ENCODE results near the gene SMARCC2.
A peak's percentile ranks its signal among the peaks of the same experiment; 100 is the strongest.

Gene SMARCC2

DNA sequence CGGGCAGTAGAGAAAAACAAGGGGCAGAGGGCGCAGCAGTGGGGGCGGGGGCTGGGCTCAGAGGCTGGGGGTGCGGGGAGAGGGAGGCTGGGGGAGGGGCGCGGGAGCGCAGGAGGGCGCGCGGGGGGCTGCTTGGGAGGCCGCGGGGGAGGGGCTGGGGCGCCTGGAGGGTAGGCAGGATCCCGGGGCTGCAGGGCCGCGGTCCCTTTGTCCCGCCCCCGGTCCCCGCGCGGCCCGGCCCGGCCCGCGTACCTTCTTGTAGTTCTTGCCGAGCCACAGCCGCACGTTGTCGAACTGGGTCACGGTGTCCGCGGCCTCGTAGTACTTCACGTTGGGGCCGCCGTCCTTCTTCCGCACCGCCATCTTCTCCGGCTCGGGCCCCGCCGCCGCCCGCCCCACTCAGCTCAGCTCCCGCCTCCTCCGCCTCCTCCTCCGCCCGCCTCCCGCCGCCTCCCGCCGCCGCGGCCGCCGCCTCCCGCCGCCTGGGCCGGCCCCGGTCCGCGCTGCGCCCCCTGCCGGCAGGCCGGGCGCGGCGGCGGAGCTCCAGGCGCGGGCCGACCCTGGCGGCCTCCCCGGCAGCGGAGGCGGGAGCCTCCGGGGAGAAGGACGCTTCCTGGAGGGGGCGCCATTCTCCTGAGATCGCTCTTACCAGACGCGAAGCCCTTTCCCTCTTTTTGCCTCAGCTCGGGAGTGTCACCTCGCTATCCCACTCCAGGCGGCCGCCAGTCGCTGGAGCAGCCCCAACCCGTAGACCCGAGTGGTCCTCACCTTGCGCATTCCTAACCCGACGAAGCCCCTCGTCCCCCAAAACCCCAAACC lies at the start of gene SMARCC2:
TSS of gene SMARCC2 (minus strand) at position 385 of the 819 bp plus-strand sequence. CDS start at position 363, 22 bp downstream.
- 0 out of 2 replicates have a peak, but pooled peaks have one; percentile 35 for TF ChIP-seq EGR1 (IDR thresholded peaks at IDR 0.05)
- TF ChIP-seq FOXM1 (IDR thresholded peaks at IDR 0.05; ENCODE audit: borderline replicate concordance, low read depth): no peak
- TF ChIP-seq, protein P1, sequence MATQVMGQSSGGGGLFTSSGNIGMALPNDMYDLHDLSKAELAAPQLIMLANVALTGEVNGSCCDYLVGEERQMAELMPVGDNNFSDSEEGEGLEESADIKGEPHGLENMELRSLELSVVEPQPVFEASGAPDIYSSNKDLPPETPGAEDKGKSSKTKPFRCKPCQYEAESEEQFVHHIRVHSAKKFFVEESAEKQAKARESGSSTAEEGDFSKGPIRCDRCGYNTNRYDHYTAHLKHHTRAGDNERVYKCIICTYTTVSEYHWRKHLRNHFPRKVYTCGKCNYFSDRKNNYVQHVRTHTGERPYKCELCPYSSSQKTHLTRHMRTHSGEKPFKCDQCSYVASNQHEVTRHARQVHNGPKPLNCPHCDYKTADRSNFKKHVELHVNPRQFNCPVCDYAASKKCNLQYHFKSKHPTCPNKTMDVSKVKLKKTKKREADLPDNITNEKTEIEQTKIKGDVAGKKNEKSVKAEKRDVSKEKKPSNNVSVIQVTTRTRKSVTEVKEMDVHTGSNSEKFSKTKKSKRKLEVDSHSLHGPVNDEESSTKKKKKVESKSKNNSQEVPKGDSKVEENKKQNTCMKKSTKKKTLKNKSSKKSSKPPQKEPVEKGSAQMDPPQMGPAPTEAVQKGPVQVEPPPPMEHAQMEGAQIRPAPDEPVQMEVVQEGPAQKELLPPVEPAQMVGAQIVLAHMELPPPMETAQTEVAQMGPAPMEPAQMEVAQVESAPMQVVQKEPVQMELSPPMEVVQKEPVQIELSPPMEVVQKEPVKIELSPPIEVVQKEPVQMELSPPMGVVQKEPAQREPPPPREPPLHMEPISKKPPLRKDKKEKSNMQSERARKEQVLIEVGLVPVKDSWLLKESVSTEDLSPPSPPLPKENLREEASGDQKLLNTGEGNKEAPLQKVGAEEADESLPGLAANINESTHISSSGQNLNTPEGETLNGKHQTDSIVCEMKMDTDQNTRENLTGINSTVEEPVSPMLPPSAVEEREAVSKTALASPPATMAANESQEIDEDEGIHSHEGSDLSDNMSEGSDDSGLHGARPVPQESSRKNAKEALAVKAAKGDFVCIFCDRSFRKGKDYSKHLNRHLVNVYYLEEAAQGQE (IDR thresholded peaks at IDR 0.05; ENCODE audit: low read depth): no peak
- no peak for TF ChIP-seq TEAD4 (IDR thresholded peaks at IDR 0.05)
- TF ChIP-seq, protein P2, sequence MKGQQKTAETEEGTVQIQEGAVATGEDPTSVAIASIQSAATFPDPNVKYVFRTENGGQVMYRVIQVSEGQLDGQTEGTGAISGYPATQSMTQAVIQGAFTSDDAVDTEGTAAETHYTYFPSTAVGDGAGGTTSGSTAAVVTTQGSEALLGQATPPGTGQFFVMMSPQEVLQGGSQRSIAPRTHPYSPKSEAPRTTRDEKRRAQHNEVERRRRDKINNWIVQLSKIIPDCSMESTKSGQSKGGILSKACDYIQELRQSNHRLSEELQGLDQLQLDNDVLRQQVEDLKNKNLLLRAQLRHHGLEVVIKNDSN (IDR thresholded peaks at IDR 0.05): no peak
- no peak for TF ChIP-seq CREB1 (IDR thresholded peaks at IDR 0.05; ENCODE audit: low read depth)
- no peak for TF ChIP-seq CEBPB (IDR thresholded peaks at IDR 0.05)
- TF ChIP-seq YY1 (IDR thresholded peaks at IDR 0.05; ENCODE audit: low read depth): peak; percentile 88
- peak; percentile 47 for TF ChIP-seq RAD21 (IDR thresholded peaks at IDR 0.05; ENCODE audit: low read depth)
- no peak for TF ChIP-seq TCF12 (IDR thresholded peaks at IDR 0.05; ENCODE audit: low read depth)
- TF ChIP-seq, protein P3, sequence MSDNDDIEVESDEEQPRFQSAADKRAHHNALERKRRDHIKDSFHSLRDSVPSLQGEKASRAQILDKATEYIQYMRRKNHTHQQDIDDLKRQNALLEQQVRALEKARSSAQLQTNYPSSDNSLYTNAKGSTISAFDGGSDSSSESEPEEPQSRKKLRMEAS (IDR thresholded peaks at IDR 0.05): no peak; the same call in none of the 2 replicates
- TF ChIP-seq NFIC (IDR thresholded peaks at IDR 0.05): no peak
- peak; percentile 20; the same call in 1 of the 2 replicates for TF ChIP-seq EP300 (IDR thresholded peaks at IDR 0.05; ENCODE audit: borderline replicate concordance)
- TF ChIP-seq ZBTB7A (IDR thresholded peaks at IDR 0.05; ENCODE audit: low read depth): peak; percentile 43; the same call in 1 of the 2 replicates
- TF ChIP-seq TAF1 (IDR thresholded peaks at IDR 0.05; ENCODE audit: low read depth): peak; percentile 64; the same call in 1 of the 2 replicates

DNA sequence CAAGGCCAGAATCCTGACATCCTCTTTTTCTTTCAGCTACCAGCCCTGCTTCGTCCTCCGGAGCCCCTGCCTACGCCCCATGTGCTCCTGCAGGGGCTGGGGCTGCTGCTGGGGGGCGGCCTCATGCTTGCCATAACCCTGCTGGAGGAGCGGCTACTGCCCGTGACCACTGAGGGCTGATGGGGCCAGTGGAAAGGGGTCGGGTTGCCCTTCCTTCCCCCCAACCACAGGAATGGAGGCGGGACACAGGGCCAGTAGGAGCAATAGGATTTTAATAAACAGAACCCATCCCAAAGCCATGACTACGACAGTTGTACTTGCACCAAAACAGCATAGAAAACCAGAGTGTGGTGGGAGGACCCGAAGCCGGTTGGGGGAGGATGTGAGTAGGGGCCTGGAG lies 48.3 kb upstream of the SMARCC2 start:
- no peak for TF ChIP-seq ZBTB7A (IDR thresholded peaks at IDR 0.05; ENCODE audit: low read depth)
- TF ChIP-seq, protein P2 (IDR thresholded peaks at IDR 0.05): no peak
- TF ChIP-seq, protein P1 (IDR thresholded peaks at IDR 0.05; ENCODE audit: low read depth): no peak
- no peak for TF ChIP-seq EP300 (IDR thresholded peaks at IDR 0.05; ENCODE audit: borderline replicate concordance)
- no peak for TF ChIP-seq RAD21 (IDR thresholded peaks at IDR 0.05; ENCODE audit: low read depth)
- TF ChIP-seq TAF1 (IDR thresholded peaks at IDR 0.05; ENCODE audit: low read depth): no peak
- TF ChIP-seq FOXM1 (IDR thresholded peaks at IDR 0.05; ENCODE audit: borderline replicate concordance, low read depth): no peak
- no peak for TF ChIP-seq NFIC (IDR thresholded peaks at IDR 0.05)
- TF ChIP-seq YY1 (IDR thresholded peaks at IDR 0.05; ENCODE audit: low read depth): no peak
- TF ChIP-seq EGR1 (IDR thresholded peaks at IDR 0.05): no peak
- TF ChIP-seq, protein P3 (IDR thresholded peaks at IDR 0.05): no peak
- TF ChIP-seq TCF12 (IDR thresholded peaks at IDR 0.05; ENCODE audit: low read depth): no peak
- no peak for TF ChIP-seq CREB1 (IDR thresholded peaks at IDR 0.05; ENCODE audit: low read depth)
- no peak for TF ChIP-seq CEBPB (IDR thresholded peaks at IDR 0.05)
- no peak for TF ChIP-seq TEAD4 (IDR thresholded peaks at IDR 0.05)

DNA sequence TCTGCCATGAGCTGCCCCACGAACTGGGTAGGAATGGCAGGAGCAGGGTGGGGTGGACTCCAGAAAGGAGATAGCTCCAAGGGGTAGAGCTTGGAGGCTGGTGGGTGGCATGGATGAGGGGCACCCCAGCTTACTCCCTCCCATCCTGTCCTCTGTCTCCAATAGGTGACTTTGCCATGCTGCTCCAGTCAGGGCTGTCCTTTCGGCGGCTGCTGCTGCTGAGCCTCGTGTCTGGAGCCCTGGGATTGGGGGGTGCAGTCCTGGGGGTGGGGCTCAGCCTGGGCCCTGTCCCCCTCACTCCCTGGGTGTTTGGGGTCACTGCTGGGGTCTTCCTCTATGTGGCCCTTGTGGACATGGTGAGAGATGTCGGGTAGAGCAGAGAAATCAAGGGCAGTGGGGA lies 47.7 kb upstream of the SMARCC2 start:
- no peak for TF ChIP-seq EP300 (IDR thresholded peaks at IDR 0.05; ENCODE audit: borderline replicate concordance)
- TF ChIP-seq FOXM1 (IDR thresholded peaks at IDR 0.05; ENCODE audit: borderline replicate concordance, low read depth): no peak
- TF ChIP-seq, protein P1 (IDR thresholded peaks at IDR 0.05; ENCODE audit: low read depth): no peak
- TF ChIP-seq CREB1 (IDR thresholded peaks at IDR 0.05; ENCODE audit: low read depth): no peak
- TF ChIP-seq, protein P3 (IDR thresholded peaks at IDR 0.05): no peak
- TF ChIP-seq CEBPB (IDR thresholded peaks at IDR 0.05): no peak
- no peak for TF ChIP-seq RAD21 (IDR thresholded peaks at IDR 0.05; ENCODE audit: low read depth)
- TF ChIP-seq TEAD4 (IDR thresholded peaks at IDR 0.05): no peak
- TF ChIP-seq, protein P2 (IDR thresholded peaks at IDR 0.05): no peak
- no peak for TF ChIP-seq YY1 (IDR thresholded peaks at IDR 0.05; ENCODE audit: low read depth)
- TF ChIP-seq ZBTB7A (IDR thresholded peaks at IDR 0.05; ENCODE audit: low read depth): no peak
- no peak for TF ChIP-seq NFIC (IDR thresholded peaks at IDR 0.05)
